DND-41 (cell line): ENCODE data around the gene MGAT5B.

Experiments used
- ATAC-seq: fragments of 200-7000 bp; cut with Tn5 transposase; 3 replicates; pipeline ENCODE4 v1.9.1; 2021; ENCODE audit warnings: low read depth; ENCODE audit not compliant: insufficient read depth
- DNase-seq: peaks from one replicate; pipeline ENCODE4 v3.0.0-alpha.2; 2020
- H2AFZ ChIP-seq: 2 replicates; pipeline ENCODE4 v1.6.0; 2012; ENCODE audit warnings: low read depth, low read length
- H3K27ac ChIP-seq: 2 replicates; pipeline ENCODE4 v1.5.1; 2012; ENCODE audit warnings: low read length, inconsistent platforms
- H3K27me3 ChIP-seq: fragments of 200-600 bp; sonication (generic); 2 replicates; pipeline ENCODE4 v1.6.0; 2012; ENCODE audit warnings: low read length, mild to moderate bottlenecking, inconsistent platforms; ENCODE audit not compliant: insufficient read depth, poor library complexity
- H3K36me3 ChIP-seq: 2 replicates; pipeline ENCODE4 v1.5.1; 2012; ENCODE audit warnings: low read length, inconsistent platforms; ENCODE audit not compliant: insufficient read depth
- H3K4me1 ChIP-seq: 2 replicates; pipeline ENCODE4 v1.5.1; 2012; ENCODE audit warnings: mild to moderate bottlenecking, low read length; ENCODE audit not compliant: insufficient read depth
- H3K4me2 ChIP-seq: 2 replicates; pipeline ENCODE4 v1.6.0; 2012; ENCODE audit warnings: mild to moderate bottlenecking, moderate library complexity, low read length, inconsistent platforms; ENCODE audit not compliant: insufficient read depth
- H3K4me3 ChIP-seq, 2 experiments: fragments of 200-600 bp in 1 of 2; shearing (Covaris generic) in 1 of 2; 2 replicates each; pipeline ENCODE4 v1.5.1; 2012 to 2016; ENCODE audit warnings: inconsistent platforms in 2 of 2, low read length in 2 of 2, mild to moderate bottlenecking in 2 of 2, low read depth in 1 of 2, moderate library complexity in 1 of 2
- H3K79me2 ChIP-seq: 2 replicates; pipeline ENCODE4 v1.6.0; 2012; ENCODE audit warnings: low read length, inconsistent platforms; ENCODE audit not compliant: insufficient read depth
- H3K9ac ChIP-seq: 2 replicates; pipeline ENCODE4 v1.6.0; 2012; ENCODE audit warnings: low read depth, mild to moderate bottlenecking, inconsistent platforms, low read length, moderate library complexity
- H3K9me3 ChIP-seq: 2 replicates; pipeline ENCODE4 v1.5.1; 2012; ENCODE audit warnings: low read length, moderate library complexity, mild to moderate bottlenecking, inconsistent platforms; ENCODE audit not compliant: insufficient read depth, severe bottlenecking
- H4K20me1 ChIP-seq: 2 replicates; pipeline ENCODE4 v1.6.0; 2012; ENCODE audit warnings: low read length; ENCODE audit not compliant: insufficient read depth
- CTCF ChIP-seq: IDR thresholded peaks from 2 replicates; pipeline ENCODE4 v1.5.1; 2012; ENCODE audit warnings: borderline replicate concordance, low read length, moderate library complexity, mild to moderate bottlenecking; ENCODE audit not compliant: poor library complexity, severe bottlenecking; ENCODE audit errors: extremely low read depth
- EZH2 ChIP-seq: IDR thresholded peaks from 3 replicates; pipeline ENCODE4 v1.6.1; 2012; ENCODE audit warnings: borderline replicate concordance, low read depth, mild to moderate bottlenecking, moderate library complexity, low read length, inconsistent platforms; ENCODE audit not compliant: severe bottlenecking

Gene MGAT5B

GRCh38 chr17:76932402-76933333 is 64.5 kb downstream of the MGAT5B start:
- Histone ChIP-seq H3K4me1 (no peaks in the 10 kb centered on the region), H4K20me1 (no peaks in the 10 kb centered on the region), H3K36me3 (no peaks in the 10 kb centered on the region), H2AFZ (no peak overlapping the region), H3K27me3 (no peaks in the 10 kb centered on the region), H3K9me3 (no peaks in the 10 kb centered on the region), H3K27ac (no peak overlapping the region), H3K9ac (no peak overlapping the region), H3K4me3 (no peak overlapping the region), H3K4me2 (no peak overlapping the region), H3K79me2 (no peaks in the 10 kb centered on the region)
- DNase-seq = no peak
- ATAC-seq = no peak
- TF ChIP-seq CTCF (no peak), EZH2 (no peak)

GRCh38 chr17:76934561-76935320 is 66.5 kb downstream of the MGAT5B start:
- Histone ChIP-seq H3K4me1 (no peaks in the 10 kb centered on the region), H3K79me2 (no peaks in the 10 kb centered on the region), H3K9me3 (no peaks in the 10 kb centered on the region), H3K27me3 (no peaks in the 10 kb centered on the region), H3K4me3 (no peak overlapping the region), H2AFZ (no peak overlapping the region), H3K36me3 (no peaks in the 10 kb centered on the region), H3K4me2 (no peak overlapping the region), H3K9ac (no peak overlapping the region), H4K20me1 (no peaks in the 10 kb centered on the region), H3K27ac (no peak overlapping the region)
- ATAC-seq (no peak), DNase-seq (no peak)
- no peak for TF ChIP-seq CTCF
- TF ChIP-seq EZH2 = no peak

- Histone ChIP-seq H3K4me1 (no peaks in the 10 kb centered on the region), H3K27me3 (no peaks in the 10 kb centered on the region), H3K4me3 (no peak overlapping the region), H4K20me1 (no peaks in the 10 kb centered on the region), H3K9ac (no peak overlapping the region), H3K79me2 (no peaks in the 10 kb centered on the region), H3K4me2 (no peak overlapping the region), H3K27ac (no peak overlapping the region), H3K9me3 (no peaks in the 10 kb centered on the region), H2AFZ (no peak overlapping the region), H3K36me3 (no peaks in the 10 kb centered on the region)
- ATAC-seq (no peak), DNase-seq (no peak)
- TF ChIP-seq CTCF (no peak), EZH2 (no peak)
Observed at GRCh38 chr17:76935331-76935730, 67.1 kb downstream of the MGAT5B start.
